GM23338 (cell line): ENCODE data around the gene ABCA6. TPM values are rescaled to one million over a fixed set of nuclear protein-coding genes. Genes with fewer than 3 reads are reported as not detected.

Source experiments
- ATAC-seq: fragments of 200-7000 bp; cut with Tn5 transposase; 3 replicates; pipeline ENCODE4 v1.9.1; 2020
- DNase-seq: peaks from one replicate; pipeline ENCODE4 v3.0.0-alpha.2; 2015; ENCODE audit warnings: low spot score
- H2AFZ ChIP-seq: fragments of 200-600 bp; sonication (generic); 2 replicates; pipeline ENCODE4 v1.8.0; 2016; ENCODE audit warnings: antibody characterized with exemption, mild to moderate bottlenecking, moderate library complexity
- H3F3A ChIP-seq: fragments of 200-600 bp; sonication (generic); replicated peaks from 2 replicates; pipeline ENCODE4 v1.8.0; 2017; ENCODE audit warnings: antibody characterized with exemption, mixed run types, low read depth
- H3K27ac ChIP-seq: fragments of 200-600 bp; sonication (generic); 2 replicates; pipeline ENCODE4 v1.6.1; 2016; ENCODE audit warnings: low read depth
- H3K27me3 ChIP-seq: fragments of 200-600 bp; sonication (generic); 2 replicates; pipeline ENCODE4 v1.8.0; 2016; ENCODE audit warnings: mild to moderate bottlenecking, mixed run types, moderate library complexity; ENCODE audit not compliant: insufficient read depth
- H3K36me3 ChIP-seq: fragments of 200-600 bp; sonication (generic); 2 replicates; pipeline ENCODE4 v1.8.0; 2016; ENCODE audit warnings: mild to moderate bottlenecking; ENCODE audit not compliant: insufficient read depth
- H3K4me1 ChIP-seq: fragments of 200-600 bp; sonication (generic); 2 replicates; pipeline ENCODE4 v1.8.0; 2016; ENCODE audit warnings: mild to moderate bottlenecking, moderate library complexity; ENCODE audit not compliant: insufficient read depth
- H3K4me2 ChIP-seq: fragments of 200-600 bp; sonication (generic); 2 replicates; pipeline ENCODE4 v1.7.1; 2017; ENCODE audit warnings: mixed run types
- H3K4me3 ChIP-seq: fragments of 200-600 bp; sonication (generic); 2 replicates; pipeline ENCODE4 v1.6.1; 2016; ENCODE audit warnings: mixed run types
- H3K79me2 ChIP-seq: fragments of 200-600 bp; sonication (generic); replicated peaks from 2 replicates; pipeline ENCODE4 v1.8.0; 2017; ENCODE audit warnings: mild to moderate bottlenecking; ENCODE audit not compliant: insufficient read depth
- H3K9me2 ChIP-seq: fragments of 200-600 bp; sonication (generic); 2 replicates; pipeline ENCODE4 v1.8.0; 2017; ENCODE audit not compliant: insufficient read depth
- H4K20me1 ChIP-seq: fragments of 200-600 bp; sonication (generic); replicated peaks from 2 replicates; pipeline ENCODE4 v1.8.0; 2017; ENCODE audit warnings: mild to moderate bottlenecking; ENCODE audit not compliant: insufficient read depth
- H3K27ac Mint-ChIP-seq: 2 replicates; pipeline ENCODE4 v1.8.0; 2020; ENCODE audit warnings: inconsistent platforms, mild to moderate bottlenecking, moderate library complexity, mixed read lengths
- H3K27me3 Mint-ChIP-seq: 3 replicates; pipeline ENCODE4 v1.8.0; 2022; ENCODE audit warnings: low read depth, mild to moderate bottlenecking, moderate library complexity, mixed read lengths, inconsistent platforms; ENCODE audit not compliant: insufficient read depth, poor library complexity
- H3K36me3 Mint-ChIP-seq: 3 replicates; pipeline ENCODE4 v1.8.0; 2021; ENCODE audit warnings: low read depth, mild to moderate bottlenecking, inconsistent platforms, moderate library complexity, mixed read lengths
- H3K4me1 Mint-ChIP-seq: 3 replicates; pipeline ENCODE4 v1.8.0; 2020; ENCODE audit warnings: mild to moderate bottlenecking, inconsistent platforms, mixed read lengths
- H3K4me3 Mint-ChIP-seq: 3 replicates; pipeline ENCODE4 v1.8.0; 2021; ENCODE audit warnings: moderate library complexity, mild to moderate bottlenecking, inconsistent platforms, mixed read lengths
- H3K9me3 Mint-ChIP-seq: 3 replicates; pipeline ENCODE4 v1.8.0; 2020; ENCODE audit warnings: moderate library complexity, mild to moderate bottlenecking, inconsistent platforms, mixed read lengths
- CREB1 ChIP-seq: fragments of 250-450 bp; sonication (Bioruptor Pico); IDR thresholded peaks from 2 replicates; pipeline ENCODE4 v1.5.0; 2020; ENCODE audit warnings: low read depth, mild to moderate bottlenecking, moderate library complexity
- EZH2 ChIP-seq: fragments of 200-600 bp; sonication (generic); IDR thresholded peaks from one replicate; pipeline ENCODE4 v1.8.0; 2017; ENCODE audit warnings: antibody characterized with exemption, mild to moderate bottlenecking, low read depth; ENCODE audit not compliant: unreplicated experiment
- EZH2phosphoT487 ChIP-seq: fragments of 200-600 bp; sonication (generic); IDR thresholded peaks from one replicate; pipeline ENCODE4 v1.8.1; 2018; ENCODE audit warnings: antibody characterized with exemption; ENCODE audit not compliant: unreplicated experiment
- JUNB ChIP-seq: IDR thresholded peaks from one replicate; pipeline ENCODE4 v1.6.1; 2016; ENCODE audit warnings: antibody characterized with exemption; ENCODE audit not compliant: unreplicated experiment
- NANOG ChIP-seq: IDR thresholded peaks from 2 replicates; pipeline ENCODE4 v1.6.1; 2016; ENCODE audit warnings: antibody characterized with exemption, borderline replicate concordance
- POLR2AphosphoS5 ChIP-seq: IDR thresholded peaks from 2 replicates; pipeline ENCODE4 v1.6.1; 2016; ENCODE audit warnings: antibody characterized with exemption, low read depth
- STAT1 ChIP-seq: IDR thresholded peaks from one replicate; pipeline ENCODE4 v1.6.1; 2016; ENCODE audit warnings: antibody characterized with exemption; ENCODE audit not compliant: unreplicated experiment
- ZNF114 ChIP-seq: fragments of 250-450 bp; sonication (Bioruptor Pico); IDR thresholded peaks from 2 replicates; pipeline ENCODE4 v1.5.0; 2020; ENCODE audit warnings: mild to moderate bottlenecking, moderate library complexity
- ZNF331 ChIP-seq: fragments of 250-450 bp; sonication (Bioruptor Pico); IDR thresholded peaks from 2 replicates; pipeline ENCODE4 v1.5.0; 2020; ENCODE audit warnings: low read depth, mild to moderate bottlenecking, moderate library complexity
- polyA plus RNA-seq: library from polyadenylated mRNA; unstranded; fragments of >200 nt; fragmentation: Nextera tagmentation; extraction: Ambion mirVana; gene quantifications from 2 replicates; pipeline ENCODE4 v1.2.1, GENCODE V29; 2016
- total RNA-seq: library from RNA; depleted of rRNA; stranded (reverse); fragments of >200 nt; shearing (Covaris generic); gene quantifications from 2 replicates; pipeline ENCODE4 v1.2.3, GENCODE V29; 2014
- TF ChIP-seq, protein P1 (sequence below): fragments of 250-450 bp; sonication (Bioruptor Pico); IDR thresholded peaks from 2 replicates; pipeline ENCODE4 v1.5.0; 2020; ENCODE audit warnings: mild to moderate bottlenecking, moderate library complexity
- TF ChIP-seq, protein P2 (sequence below): IDR thresholded peaks from 2 replicates; pipeline ENCODE4 v1.6.1; 2016; ENCODE audit warnings: antibody characterized with exemption
- TF ChIP-seq, protein P3 (sequence below), 2 experiments: fragments of 200-600 bp in 1 of 2; sonication (generic) in 1 of 2; conservative IDR thresholded peaks; 2 replicates each; pipeline versions ENCODE4 v1.5.1 to v1.6.1; 2016 to 2017; ENCODE audit warnings: antibody characterized with exemption in 2 of 2, low read depth in 2 of 2, mild to moderate bottlenecking in 2 of 2, moderate library complexity in 1 of 2
- TF ChIP-seq, protein P4 (sequence below): IDR thresholded peaks from one replicate; pipeline ENCODE4 v1.6.1; 2018; ENCODE audit warnings: antibody characterized with exemption; ENCODE audit not compliant: unreplicated experiment

ABCA6 gene
- total and polyA plus RNA-seq, 2 experiments from 2014 or later: not detected

DNA sequence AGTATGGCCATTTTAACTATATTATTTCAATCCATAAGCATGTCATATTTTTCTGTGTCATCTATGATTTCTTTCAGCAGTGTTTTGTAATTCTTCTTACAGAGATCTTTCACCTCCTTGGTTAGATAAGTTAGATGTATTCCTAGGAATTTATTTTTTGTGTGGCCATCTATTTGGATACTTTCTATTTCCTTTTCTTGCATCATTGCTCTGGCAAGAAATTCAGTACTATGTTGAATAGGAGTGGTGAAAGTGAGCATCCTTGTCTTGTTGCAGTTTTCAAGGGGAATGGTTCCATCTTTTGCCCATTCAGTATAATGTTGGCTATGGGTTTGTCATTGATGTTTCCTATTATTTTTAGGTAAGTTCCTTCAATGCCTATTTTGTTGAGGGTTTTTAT, 65.9 kb downstream of the ABCA6 start:
- H3K9me3 Mint-ChIP-seq: no peaks in the 10 kb centered on the region
- ATAC-seq: no peak
- no peak overlapping the region for H3K4me3 ChIP-seq

More for the DNA sequence above, 65.9 kb downstream of the ABCA6 start:
- Mint-ChIP-seq H3K27ac (no peak overlapping the region), H3K4me3 (no peak overlapping the region), H3K36me3 (no peaks in the 10 kb centered on the region), H3K4me1 (0 out of 3 replicates have a peak, but pooled peaks cover under 1% of the 10 kb centered on the region), H3K27me3 (no peaks in the 10 kb centered on the region)
- H3F3A ChIP-seq: no peaks in the 10 kb centered on the region
- no peaks in the 10 kb centered on the region for H3K4me1 ChIP-seq
- H2AFZ ChIP-seq: no peak overlapping the region
- no peak for DNase-seq
- TF ChIP-seq EZH2 (no peak), EZH2phosphoT487 (no peak), CREB1 (CRISPR knock-in tag) (no peak), JUNB (no peak), NANOG (no peak), ZNF331 (CRISPR knock-in tag) (no peak), STAT1 (no peak), ZNF114 (CRISPR knock-in tag) (no peak), POLR2AphosphoS5 (no peak)
- TF ChIP-seq, protein P1, sequence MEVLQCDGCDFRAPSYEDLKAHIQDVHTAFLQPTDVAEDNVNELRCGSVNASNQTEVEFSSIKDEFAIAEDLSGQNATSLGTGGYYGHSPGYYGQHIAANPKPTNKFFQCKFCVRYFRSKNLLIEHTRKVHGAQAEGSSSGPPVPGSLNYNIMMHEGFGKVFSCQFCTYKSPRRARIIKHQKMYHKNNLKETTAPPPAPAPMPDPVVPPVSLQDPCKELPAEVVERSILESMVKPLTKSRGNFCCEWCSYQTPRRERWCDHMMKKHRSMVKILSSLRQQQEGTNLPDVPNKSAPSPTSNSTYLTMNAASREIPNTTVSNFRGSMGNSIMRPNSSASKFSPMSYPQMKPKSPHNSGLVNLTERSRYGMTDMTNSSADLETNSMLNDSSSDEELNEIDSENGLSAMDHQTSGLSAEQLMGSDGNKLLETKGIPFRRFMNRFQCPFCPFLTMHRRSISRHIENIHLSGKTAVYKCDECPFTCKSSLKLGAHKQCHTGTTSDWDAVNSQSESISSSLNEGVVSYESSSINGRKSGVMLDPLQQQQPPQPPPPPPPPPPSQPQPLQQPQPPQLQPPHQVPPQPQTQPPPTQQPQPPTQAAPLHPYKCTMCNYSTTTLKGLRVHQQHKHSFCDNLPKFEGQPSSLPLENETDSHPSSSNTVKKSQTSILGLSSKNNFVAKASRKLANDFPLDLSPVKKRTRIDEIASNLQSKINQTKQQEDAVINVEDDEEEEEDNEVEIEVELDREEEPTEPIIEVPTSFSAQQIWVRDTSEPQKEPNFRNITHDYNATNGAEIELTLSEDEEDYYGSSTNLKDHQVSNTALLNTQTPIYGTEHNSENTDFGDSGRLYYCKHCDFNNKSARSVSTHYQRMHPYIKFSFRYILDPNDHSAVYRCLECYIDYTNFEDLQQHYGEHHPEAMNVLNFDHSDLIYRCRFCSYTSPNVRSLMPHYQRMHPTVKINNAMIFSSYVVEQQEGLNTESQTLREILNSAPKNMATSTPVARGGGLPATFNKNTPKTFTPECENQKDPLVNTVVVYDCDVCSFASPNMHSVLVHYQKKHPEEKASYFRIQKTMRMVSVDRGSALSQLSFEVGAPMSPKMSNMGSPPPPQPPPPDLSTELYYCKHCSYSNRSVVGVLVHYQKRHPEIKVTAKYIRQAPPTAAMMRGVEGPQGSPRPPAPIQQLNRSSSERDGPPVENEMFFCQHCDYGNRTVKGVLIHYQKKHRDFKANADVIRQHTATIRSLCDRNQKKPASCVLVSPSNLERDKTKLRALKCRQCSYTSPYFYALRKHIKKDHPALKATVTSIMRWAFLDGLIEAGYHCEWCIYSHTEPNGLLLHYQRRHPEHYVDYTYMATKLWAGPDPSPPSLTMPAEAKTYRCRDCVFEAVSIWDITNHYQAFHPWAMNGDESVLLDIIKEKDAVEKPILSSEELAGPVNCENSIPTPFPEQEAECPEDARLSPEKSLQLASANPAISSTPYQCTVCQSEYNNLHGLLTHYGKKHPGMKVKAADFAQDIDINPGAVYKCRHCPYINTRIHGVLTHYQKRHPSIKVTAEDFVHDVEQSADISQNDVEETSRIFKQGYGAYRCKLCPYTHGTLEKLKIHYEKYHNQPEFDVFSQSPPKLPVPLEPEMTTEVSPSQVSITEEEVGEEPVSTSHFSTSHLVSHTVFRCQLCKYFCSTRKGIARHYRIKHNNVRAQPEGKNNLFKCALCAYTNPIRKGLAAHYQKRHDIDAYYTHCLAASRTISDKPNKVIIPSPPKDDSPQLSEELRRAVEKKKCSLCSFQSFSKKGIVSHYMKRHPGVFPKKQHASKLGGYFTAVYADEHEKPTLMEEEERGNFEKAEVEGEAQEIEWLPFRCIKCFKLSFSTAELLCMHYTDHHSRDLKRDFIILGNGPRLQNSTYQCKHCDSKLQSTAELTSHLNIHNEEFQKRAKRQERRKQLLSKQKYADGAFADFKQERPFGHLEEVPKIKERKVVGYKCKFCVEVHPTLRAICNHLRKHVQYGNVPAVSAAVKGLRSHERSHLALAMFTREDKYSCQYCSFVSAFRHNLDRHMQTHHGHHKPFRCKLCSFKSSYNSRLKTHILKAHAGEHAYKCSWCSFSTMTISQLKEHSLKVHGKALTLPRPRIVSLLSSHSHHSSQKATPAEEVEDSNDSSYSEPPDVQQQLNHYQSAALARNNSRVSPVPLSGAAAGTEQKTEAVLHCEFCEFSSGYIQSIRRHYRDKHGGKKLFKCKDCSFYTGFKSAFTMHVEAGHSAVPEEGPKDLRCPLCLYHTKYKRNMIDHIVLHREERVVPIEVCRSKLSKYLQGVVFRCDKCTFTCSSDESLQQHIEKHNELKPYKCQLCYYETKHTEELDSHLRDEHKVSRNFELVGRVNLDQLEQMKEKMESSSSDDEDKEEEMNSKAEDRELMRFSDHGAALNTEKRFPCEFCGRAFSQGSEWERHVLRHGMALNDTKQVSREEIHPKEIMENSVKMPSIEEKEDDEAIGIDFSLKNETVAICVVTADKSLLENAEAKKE: no peak
- TF ChIP-seq, protein P2, sequence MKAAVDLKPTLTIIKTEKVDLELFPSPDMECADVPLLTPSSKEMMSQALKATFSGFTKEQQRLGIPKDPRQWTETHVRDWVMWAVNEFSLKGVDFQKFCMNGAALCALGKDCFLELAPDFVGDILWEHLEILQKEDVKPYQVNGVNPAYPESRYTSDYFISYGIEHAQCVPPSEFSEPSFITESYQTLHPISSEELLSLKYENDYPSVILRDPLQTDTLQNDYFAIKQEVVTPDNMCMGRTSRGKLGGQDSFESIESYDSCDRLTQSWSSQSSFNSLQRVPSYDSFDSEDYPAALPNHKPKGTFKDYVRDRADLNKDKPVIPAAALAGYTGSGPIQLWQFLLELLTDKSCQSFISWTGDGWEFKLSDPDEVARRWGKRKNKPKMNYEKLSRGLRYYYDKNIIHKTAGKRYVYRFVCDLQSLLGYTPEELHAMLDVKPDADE: no peak
- TF ChIP-seq, protein P3, sequence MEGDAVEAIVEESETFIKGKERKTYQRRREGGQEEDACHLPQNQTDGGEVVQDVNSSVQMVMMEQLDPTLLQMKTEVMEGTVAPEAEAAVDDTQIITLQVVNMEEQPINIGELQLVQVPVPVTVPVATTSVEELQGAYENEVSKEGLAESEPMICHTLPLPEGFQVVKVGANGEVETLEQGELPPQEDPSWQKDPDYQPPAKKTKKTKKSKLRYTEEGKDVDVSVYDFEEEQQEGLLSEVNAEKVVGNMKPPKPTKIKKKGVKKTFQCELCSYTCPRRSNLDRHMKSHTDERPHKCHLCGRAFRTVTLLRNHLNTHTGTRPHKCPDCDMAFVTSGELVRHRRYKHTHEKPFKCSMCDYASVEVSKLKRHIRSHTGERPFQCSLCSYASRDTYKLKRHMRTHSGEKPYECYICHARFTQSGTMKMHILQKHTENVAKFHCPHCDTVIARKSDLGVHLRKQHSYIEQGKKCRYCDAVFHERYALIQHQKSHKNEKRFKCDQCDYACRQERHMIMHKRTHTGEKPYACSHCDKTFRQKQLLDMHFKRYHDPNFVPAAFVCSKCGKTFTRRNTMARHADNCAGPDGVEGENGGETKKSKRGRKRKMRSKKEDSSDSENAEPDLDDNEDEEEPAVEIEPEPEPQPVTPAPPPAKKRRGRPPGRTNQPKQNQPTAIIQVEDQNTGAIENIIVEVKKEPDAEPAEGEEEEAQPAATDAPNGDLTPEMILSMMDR (conservative IDR thresholded peaks at IDR 0.05; ENCODE audit: low read depth in 2 of 2): no peak
- TF ChIP-seq, protein P4, sequence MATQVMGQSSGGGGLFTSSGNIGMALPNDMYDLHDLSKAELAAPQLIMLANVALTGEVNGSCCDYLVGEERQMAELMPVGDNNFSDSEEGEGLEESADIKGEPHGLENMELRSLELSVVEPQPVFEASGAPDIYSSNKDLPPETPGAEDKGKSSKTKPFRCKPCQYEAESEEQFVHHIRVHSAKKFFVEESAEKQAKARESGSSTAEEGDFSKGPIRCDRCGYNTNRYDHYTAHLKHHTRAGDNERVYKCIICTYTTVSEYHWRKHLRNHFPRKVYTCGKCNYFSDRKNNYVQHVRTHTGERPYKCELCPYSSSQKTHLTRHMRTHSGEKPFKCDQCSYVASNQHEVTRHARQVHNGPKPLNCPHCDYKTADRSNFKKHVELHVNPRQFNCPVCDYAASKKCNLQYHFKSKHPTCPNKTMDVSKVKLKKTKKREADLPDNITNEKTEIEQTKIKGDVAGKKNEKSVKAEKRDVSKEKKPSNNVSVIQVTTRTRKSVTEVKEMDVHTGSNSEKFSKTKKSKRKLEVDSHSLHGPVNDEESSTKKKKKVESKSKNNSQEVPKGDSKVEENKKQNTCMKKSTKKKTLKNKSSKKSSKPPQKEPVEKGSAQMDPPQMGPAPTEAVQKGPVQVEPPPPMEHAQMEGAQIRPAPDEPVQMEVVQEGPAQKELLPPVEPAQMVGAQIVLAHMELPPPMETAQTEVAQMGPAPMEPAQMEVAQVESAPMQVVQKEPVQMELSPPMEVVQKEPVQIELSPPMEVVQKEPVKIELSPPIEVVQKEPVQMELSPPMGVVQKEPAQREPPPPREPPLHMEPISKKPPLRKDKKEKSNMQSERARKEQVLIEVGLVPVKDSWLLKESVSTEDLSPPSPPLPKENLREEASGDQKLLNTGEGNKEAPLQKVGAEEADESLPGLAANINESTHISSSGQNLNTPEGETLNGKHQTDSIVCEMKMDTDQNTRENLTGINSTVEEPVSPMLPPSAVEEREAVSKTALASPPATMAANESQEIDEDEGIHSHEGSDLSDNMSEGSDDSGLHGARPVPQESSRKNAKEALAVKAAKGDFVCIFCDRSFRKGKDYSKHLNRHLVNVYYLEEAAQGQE: no peak
- H3K27me3 ChIP-seq: no peaks in the 10 kb centered on the region
- H3K4me2 ChIP-seq: no peak overlapping the region
- no peaks in the 10 kb centered on the region for H4K20me1 ChIP-seq
- no peak overlapping the region for H3K27ac ChIP-seq
- no peaks in the 10 kb centered on the region; the same call in 1 of the 2 replicates for H3K9me2 ChIP-seq
- no peaks in the 10 kb centered on the region for H3K36me3 ChIP-seq
- H3K79me2 ChIP-seq: no peaks in the 10 kb centered on the region
